Left renal cortex interstitium (tissue), 4 donors: ENCODE results near the gene NOP9. TPM values are rescaled to one million over a fixed set of nuclear protein-coding genes. Genes with fewer than 3 reads are reported as not detected.

Source experiments
- DNase-seq, 4 donors: peaks; one replicate each; pipeline ENCODE4 v3.0.0-alpha.2; 2013; ENCODE audit warnings: low read depth in 4 of 4, low spot score in 2 of 4, missing footprints in 1 of 4
- polyA plus RNA-seq, 4 donors: library from polyadenylated mRNA; unstranded; fragments of 120-200 nt; gene quantifications; one replicate each; pipeline ENCODE4 v1.2.1, GENCODE V29; 2013; ENCODE audit not compliant: insufficient read length in 4 of 4

The NOP9 gene
- polyA plus RNA-seq, 4 donors = 24.1 to 29.0 (median 26.9) TPM

- no peak for DNase-seq
Observed at GRCh38 chr14:24279301-24280186, 20.1 kb upstream of the NOP9 start.

GRCh38 chr14:24280797-24281460 is 18.7 kb upstream of the NOP9 start:
- DNase-seq = no peak

- no peak for DNase-seq
Observed at GRCh38 chr14:24281636-24282035, 18.0 kb upstream of the NOP9 start.

- DNase-seq = no peak
Observed at GRCh38 chr14:24282736-24283135, 16.9 kb upstream of the NOP9 start.

GRCh38 chr14:24283796-24284460 is 15.7 kb upstream of the NOP9 start:
- DNase-seq = no peak

- no peak for DNase-seq
Observed at GRCh38 chr14:24284501-24285035, 15.1 kb upstream of the NOP9 start.

GRCh38 chr14:24285351-24285750 is 14.3 kb upstream of the NOP9 start:
- no peak for DNase-seq

- DNase-seq = no peak
Observed at GRCh38 chr14:24286996-24287395, 12.7 kb upstream of the NOP9 start.

GRCh38 chr14:24289649-24290280 is 9.9 kb upstream of the NOP9 start:
- no peak for DNase-seq

- no peak for DNase-seq
Observed at GRCh38 chr14:24290746-24291145, 8.9 kb upstream of the NOP9 start.

GRCh38 chr14:24291446-24292117 is 8.1 kb upstream of the NOP9 start:
- DNase-seq = no peak

- no peak for DNase-seq
Observed at GRCh38 chr14:24292118-24292807, 7.4 kb upstream of the NOP9 start.

GRCh38 chr14:24293525-24293924 is 6.1 kb upstream of the NOP9 start:
- no peak for DNase-seq

- DNase-seq = no peak
Observed at GRCh38 chr14:24296341-24297157, 3.1 kb upstream of the NOP9 start.

- DNase-seq = no peak
Observed at GRCh38 chr14:24297190-24297964, 2.3 kb upstream of the NOP9 start.

- DNase-seq = no peak
Observed at GRCh38 chr14:24298892-24299254, 777 bp upstream of the NOP9 start.

- DNase-seq = no peak
Observed at GRCh38 chr14:24300326-24300980, 803 bp downstream of the NOP9 start.

- no peak for DNase-seq
Observed at GRCh38 chr14:24304019-24304387, 4.4 kb downstream of the NOP9 start.
